SH-SY5Y (cell line): ENCODE measurements around the gene C6orf132.

ENCODE experiments used
- GATA2 ChIP-seq: IDR thresholded peaks from 2 replicates; pipeline ENCODE4 v1.6.1; 2011; ENCODE audit warnings: mild to moderate bottlenecking, low read depth, low read length
- GATA3 ChIP-seq: IDR thresholded peaks from 2 replicates; pipeline ENCODE4 v1.6.1; 2011; ENCODE audit warnings: low read depth, mild to moderate bottlenecking, low read length, moderate library complexity

- TF ChIP-seq GATA2 (no peak), GATA3 (no peak)
Observed at GRCh38 chr6:42099340-42100028, 42.9 kb downstream of the C6orf132 start.
